GM23338 (cell line): ENCODE results near the gene SH3RF3. TPM values are rescaled to one million over a fixed set of nuclear protein-coding genes. Genes with fewer than 3 reads are reported as not detected.

Experiments
- ATAC-seq: fragments of 200-7000 bp; cut with Tn5 transposase; 3 replicates; pipeline ENCODE4 v1.9.1; 2020
- DNase-seq: peaks from one replicate; pipeline ENCODE4 v3.0.0-alpha.2; 2015; ENCODE audit warnings: low spot score
- H2AFZ ChIP-seq: fragments of 200-600 bp; sonication (generic); 2 replicates; pipeline ENCODE4 v1.8.0; 2016; ENCODE audit warnings: antibody characterized with exemption, mild to moderate bottlenecking, moderate library complexity
- H3F3A ChIP-seq: fragments of 200-600 bp; sonication (generic); replicated peaks from 2 replicates; pipeline ENCODE4 v1.8.0; 2017; ENCODE audit warnings: antibody characterized with exemption, mixed run types, low read depth
- H3K27ac ChIP-seq: fragments of 200-600 bp; sonication (generic); 2 replicates; pipeline ENCODE4 v1.6.1; 2016; ENCODE audit warnings: low read depth
- H3K27me3 ChIP-seq: fragments of 200-600 bp; sonication (generic); 2 replicates; pipeline ENCODE4 v1.8.0; 2016; ENCODE audit warnings: mild to moderate bottlenecking, mixed run types, moderate library complexity; ENCODE audit not compliant: insufficient read depth
- H3K36me3 ChIP-seq: fragments of 200-600 bp; sonication (generic); 2 replicates; pipeline ENCODE4 v1.8.0; 2016; ENCODE audit warnings: mild to moderate bottlenecking; ENCODE audit not compliant: insufficient read depth
- H3K4me1 ChIP-seq: fragments of 200-600 bp; sonication (generic); 2 replicates; pipeline ENCODE4 v1.8.0; 2016; ENCODE audit warnings: mild to moderate bottlenecking, moderate library complexity; ENCODE audit not compliant: insufficient read depth
- H3K4me2 ChIP-seq: fragments of 200-600 bp; sonication (generic); 2 replicates; pipeline ENCODE4 v1.7.1; 2017; ENCODE audit warnings: mixed run types
- H3K4me3 ChIP-seq: fragments of 200-600 bp; sonication (generic); 2 replicates; pipeline ENCODE4 v1.6.1; 2016; ENCODE audit warnings: mixed run types
- H3K79me2 ChIP-seq: fragments of 200-600 bp; sonication (generic); replicated peaks from 2 replicates; pipeline ENCODE4 v1.8.0; 2017; ENCODE audit warnings: mild to moderate bottlenecking; ENCODE audit not compliant: insufficient read depth
- H3K9me2 ChIP-seq: fragments of 200-600 bp; sonication (generic); 2 replicates; pipeline ENCODE4 v1.8.0; 2017; ENCODE audit not compliant: insufficient read depth
- H4K20me1 ChIP-seq: fragments of 200-600 bp; sonication (generic); replicated peaks from 2 replicates; pipeline ENCODE4 v1.8.0; 2017; ENCODE audit warnings: mild to moderate bottlenecking; ENCODE audit not compliant: insufficient read depth
- H3K27ac Mint-ChIP-seq: 2 replicates; pipeline ENCODE4 v1.8.0; 2020; ENCODE audit warnings: inconsistent platforms, mild to moderate bottlenecking, moderate library complexity, mixed read lengths
- H3K27me3 Mint-ChIP-seq: 3 replicates; pipeline ENCODE4 v1.8.0; 2022; ENCODE audit warnings: low read depth, mild to moderate bottlenecking, moderate library complexity, mixed read lengths, inconsistent platforms; ENCODE audit not compliant: insufficient read depth, poor library complexity
- H3K36me3 Mint-ChIP-seq: 3 replicates; pipeline ENCODE4 v1.8.0; 2021; ENCODE audit warnings: low read depth, mild to moderate bottlenecking, inconsistent platforms, moderate library complexity, mixed read lengths
- H3K4me1 Mint-ChIP-seq: 3 replicates; pipeline ENCODE4 v1.8.0; 2020; ENCODE audit warnings: mild to moderate bottlenecking, inconsistent platforms, mixed read lengths
- H3K4me3 Mint-ChIP-seq: 3 replicates; pipeline ENCODE4 v1.8.0; 2021; ENCODE audit warnings: moderate library complexity, mild to moderate bottlenecking, inconsistent platforms, mixed read lengths
- H3K9me3 Mint-ChIP-seq: 3 replicates; pipeline ENCODE4 v1.8.0; 2020; ENCODE audit warnings: moderate library complexity, mild to moderate bottlenecking, inconsistent platforms, mixed read lengths
- CREB1 ChIP-seq: fragments of 250-450 bp; sonication (Bioruptor Pico); IDR thresholded peaks from 2 replicates; pipeline ENCODE4 v1.5.0; 2020; ENCODE audit warnings: low read depth, mild to moderate bottlenecking, moderate library complexity
- EZH2 ChIP-seq: fragments of 200-600 bp; sonication (generic); IDR thresholded peaks from one replicate; pipeline ENCODE4 v1.8.0; 2017; ENCODE audit warnings: antibody characterized with exemption, mild to moderate bottlenecking, low read depth; ENCODE audit not compliant: unreplicated experiment
- EZH2phosphoT487 ChIP-seq: fragments of 200-600 bp; sonication (generic); IDR thresholded peaks from one replicate; pipeline ENCODE4 v1.8.1; 2018; ENCODE audit warnings: antibody characterized with exemption; ENCODE audit not compliant: unreplicated experiment
- JUNB ChIP-seq: IDR thresholded peaks from one replicate; pipeline ENCODE4 v1.6.1; 2016; ENCODE audit warnings: antibody characterized with exemption; ENCODE audit not compliant: unreplicated experiment
- NANOG ChIP-seq: IDR thresholded peaks from 2 replicates; pipeline ENCODE4 v1.6.1; 2016; ENCODE audit warnings: antibody characterized with exemption, borderline replicate concordance
- POLR2AphosphoS5 ChIP-seq: IDR thresholded peaks from 2 replicates; pipeline ENCODE4 v1.6.1; 2016; ENCODE audit warnings: antibody characterized with exemption, low read depth
- ZNF331 ChIP-seq: fragments of 250-450 bp; sonication (Bioruptor Pico); IDR thresholded peaks from 2 replicates; pipeline ENCODE4 v1.5.0; 2020; ENCODE audit warnings: low read depth, mild to moderate bottlenecking, moderate library complexity
- polyA plus RNA-seq: library from polyadenylated mRNA; unstranded; fragments of >200 nt; fragmentation: Nextera tagmentation; extraction: Ambion mirVana; gene quantifications from 2 replicates; pipeline ENCODE4 v1.2.1, GENCODE V29; 2016
- total RNA-seq: library from RNA; depleted of rRNA; stranded (reverse); fragments of >200 nt; shearing (Covaris generic); gene quantifications from 2 replicates; pipeline ENCODE4 v1.2.3, GENCODE V29; 2014
- TF ChIP-seq, protein P1 (sequence below): IDR thresholded peaks from one replicate; pipeline ENCODE4 v1.6.1; 2018; ENCODE audit warnings: antibody characterized with exemption; ENCODE audit not compliant: unreplicated experiment
- TF ChIP-seq, protein P2 (sequence below): IDR thresholded peaks from 2 replicates; pipeline ENCODE4 v1.6.1; 2016; ENCODE audit warnings: antibody characterized with exemption

The SH3RF3 gene
- total and polyA plus RNA-seq, 2 experiments from 2014 or later = 0.11 to 0.63 TPM

DNA sequence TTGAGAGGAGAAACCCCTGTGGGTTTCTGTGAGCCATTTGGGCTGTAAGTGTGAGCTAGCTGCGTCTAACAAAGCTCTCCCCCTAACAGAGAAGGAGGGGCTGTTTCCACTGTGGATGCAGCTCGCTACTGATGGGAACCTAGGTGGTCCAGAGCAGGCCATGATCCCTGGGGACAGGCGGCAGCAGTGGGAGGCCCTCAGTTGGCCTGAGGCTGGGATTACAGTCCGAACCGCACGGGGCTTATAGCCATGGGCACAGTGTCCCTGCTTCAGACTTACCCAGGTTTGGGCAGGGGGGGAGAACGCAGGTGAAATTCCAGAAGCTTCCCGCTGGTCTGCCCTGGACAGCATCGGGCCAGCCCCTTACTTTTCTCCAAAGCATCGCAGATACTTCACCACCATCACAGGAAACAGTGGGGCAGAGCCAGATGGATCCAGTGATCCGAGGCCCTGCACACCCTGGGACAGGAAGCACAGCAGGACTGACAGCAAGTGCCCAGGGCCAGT is 345.4 kb downstream of the SH3RF3 start (continued):
- TF ChIP-seq, protein P1, sequence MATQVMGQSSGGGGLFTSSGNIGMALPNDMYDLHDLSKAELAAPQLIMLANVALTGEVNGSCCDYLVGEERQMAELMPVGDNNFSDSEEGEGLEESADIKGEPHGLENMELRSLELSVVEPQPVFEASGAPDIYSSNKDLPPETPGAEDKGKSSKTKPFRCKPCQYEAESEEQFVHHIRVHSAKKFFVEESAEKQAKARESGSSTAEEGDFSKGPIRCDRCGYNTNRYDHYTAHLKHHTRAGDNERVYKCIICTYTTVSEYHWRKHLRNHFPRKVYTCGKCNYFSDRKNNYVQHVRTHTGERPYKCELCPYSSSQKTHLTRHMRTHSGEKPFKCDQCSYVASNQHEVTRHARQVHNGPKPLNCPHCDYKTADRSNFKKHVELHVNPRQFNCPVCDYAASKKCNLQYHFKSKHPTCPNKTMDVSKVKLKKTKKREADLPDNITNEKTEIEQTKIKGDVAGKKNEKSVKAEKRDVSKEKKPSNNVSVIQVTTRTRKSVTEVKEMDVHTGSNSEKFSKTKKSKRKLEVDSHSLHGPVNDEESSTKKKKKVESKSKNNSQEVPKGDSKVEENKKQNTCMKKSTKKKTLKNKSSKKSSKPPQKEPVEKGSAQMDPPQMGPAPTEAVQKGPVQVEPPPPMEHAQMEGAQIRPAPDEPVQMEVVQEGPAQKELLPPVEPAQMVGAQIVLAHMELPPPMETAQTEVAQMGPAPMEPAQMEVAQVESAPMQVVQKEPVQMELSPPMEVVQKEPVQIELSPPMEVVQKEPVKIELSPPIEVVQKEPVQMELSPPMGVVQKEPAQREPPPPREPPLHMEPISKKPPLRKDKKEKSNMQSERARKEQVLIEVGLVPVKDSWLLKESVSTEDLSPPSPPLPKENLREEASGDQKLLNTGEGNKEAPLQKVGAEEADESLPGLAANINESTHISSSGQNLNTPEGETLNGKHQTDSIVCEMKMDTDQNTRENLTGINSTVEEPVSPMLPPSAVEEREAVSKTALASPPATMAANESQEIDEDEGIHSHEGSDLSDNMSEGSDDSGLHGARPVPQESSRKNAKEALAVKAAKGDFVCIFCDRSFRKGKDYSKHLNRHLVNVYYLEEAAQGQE = no peak
- TF ChIP-seq POLR2AphosphoS5 = no peak
- no peak for TF ChIP-seq ZNF331 (CRISPR knock-in tag)
- TF ChIP-seq NANOG = no peak
- no peak for TF ChIP-seq JUNB
- no peak for TF ChIP-seq EZH2
- TF ChIP-seq, protein P2, sequence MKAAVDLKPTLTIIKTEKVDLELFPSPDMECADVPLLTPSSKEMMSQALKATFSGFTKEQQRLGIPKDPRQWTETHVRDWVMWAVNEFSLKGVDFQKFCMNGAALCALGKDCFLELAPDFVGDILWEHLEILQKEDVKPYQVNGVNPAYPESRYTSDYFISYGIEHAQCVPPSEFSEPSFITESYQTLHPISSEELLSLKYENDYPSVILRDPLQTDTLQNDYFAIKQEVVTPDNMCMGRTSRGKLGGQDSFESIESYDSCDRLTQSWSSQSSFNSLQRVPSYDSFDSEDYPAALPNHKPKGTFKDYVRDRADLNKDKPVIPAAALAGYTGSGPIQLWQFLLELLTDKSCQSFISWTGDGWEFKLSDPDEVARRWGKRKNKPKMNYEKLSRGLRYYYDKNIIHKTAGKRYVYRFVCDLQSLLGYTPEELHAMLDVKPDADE = no peak
- no peak for TF ChIP-seq CREB1

DNA sequence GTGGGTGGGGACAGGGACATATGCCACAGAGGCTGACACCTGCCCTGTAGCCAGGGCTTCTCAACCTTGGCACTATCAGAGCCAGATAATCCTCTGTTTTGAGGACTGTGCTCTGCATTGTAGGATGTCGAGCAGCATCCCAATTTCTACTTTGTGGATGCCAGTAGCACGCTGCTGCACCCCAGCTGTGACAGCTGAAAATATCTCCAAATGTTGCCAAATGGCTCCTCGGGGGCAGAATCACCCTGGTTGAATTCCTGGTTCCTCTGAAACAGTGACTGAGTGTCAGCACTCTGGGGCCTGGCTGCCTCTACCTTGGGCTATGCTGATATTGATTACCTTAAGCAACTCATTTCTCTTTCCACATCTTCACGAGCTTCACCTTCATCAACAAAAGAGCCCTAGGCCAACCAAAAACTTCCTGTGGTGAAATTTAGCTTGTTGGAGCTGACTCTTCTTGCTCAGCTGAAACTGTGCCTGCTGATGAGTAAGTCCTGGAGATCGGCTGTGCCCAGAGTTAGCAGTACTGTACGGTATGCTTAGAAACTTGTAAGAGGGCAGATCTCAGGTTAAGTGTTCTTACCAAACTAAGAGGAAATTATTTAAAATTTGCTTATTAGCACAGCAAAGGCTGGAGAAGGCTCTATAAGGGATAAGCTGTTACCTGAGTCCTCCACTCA is 346.7 kb downstream of the SH3RF3 start:
- H3K79me2 ChIP-seq = no peaks in the 10 kb centered on the region
- Mint-ChIP-seq H3K27ac (no peak overlapping the region), H3K9me3 (no peaks in the 10 kb centered on the region), H3K36me3 (no peaks in the 10 kb centered on the region), H3K4me1 (peaks cover 11% of the 10 kb centered on the region), H3K27me3 (peaks cover 16% of the 10 kb centered on the region), H3K4me3 (no peak overlapping the region)
- H4K20me1 ChIP-seq = no peaks in the 10 kb centered on the region
- DNase-seq (no peak), ATAC-seq (no peak)
- no peak overlapping the region for H2AFZ ChIP-seq
- TF ChIP-seq ZNF331 (CRISPR knock-in tag) (no peak), JUNB (no peak), EZH2 (no peak), EZH2phosphoT487 (no peak), POLR2AphosphoS5 (no peak)
- TF ChIP-seq, protein P2 = no peak
- no peak overlapping the region for H3K4me2 ChIP-seq
- H3K36me3 ChIP-seq = no peaks in the 10 kb centered on the region
- no peaks in the 10 kb centered on the region for H3K27me3 ChIP-seq
- H3K4me3 ChIP-seq = no peak overlapping the region
- H3F3A ChIP-seq = no peaks in the 10 kb centered on the region
- H3K27ac ChIP-seq = no peak overlapping the region
- H3K9me2 ChIP-seq = peaks cover 6% of the 10 kb centered on the region; the same call in 1 of the 2 replicates
- 0 out of 2 replicates have a peak, but pooled peaks cover 5% of the 10 kb centered on the region for H3K4me1 ChIP-seq
